Inflammatory macrophage treated with lipopolysaccharide for 4 hours (primary cell): ENCODE data around the gene DYNC1I1.
A peak's percentile ranks its signal among the peaks of the same experiment; 100 is the strongest.

Experiments used
- DNase-seq: peaks from one replicate; pipeline ENCODE4 v3.0.0-alpha.2; 2020

The DYNC1I1 gene

GRCh38 chr7:95772298-95772770 lies at the start of gene DYNC1I1:
Gene DYNC1I1 (plus strand): TSS chr7:95772554. CDS start chr7:95804730, 32,176 bp downstream.
- DNase-seq = peak; percentile 62

GRCh38 chr7:95723583-95724180 lies 48.7 kb upstream of the DYNC1I1 start:
- peak; percentile 12 for DNase-seq

DNA sequence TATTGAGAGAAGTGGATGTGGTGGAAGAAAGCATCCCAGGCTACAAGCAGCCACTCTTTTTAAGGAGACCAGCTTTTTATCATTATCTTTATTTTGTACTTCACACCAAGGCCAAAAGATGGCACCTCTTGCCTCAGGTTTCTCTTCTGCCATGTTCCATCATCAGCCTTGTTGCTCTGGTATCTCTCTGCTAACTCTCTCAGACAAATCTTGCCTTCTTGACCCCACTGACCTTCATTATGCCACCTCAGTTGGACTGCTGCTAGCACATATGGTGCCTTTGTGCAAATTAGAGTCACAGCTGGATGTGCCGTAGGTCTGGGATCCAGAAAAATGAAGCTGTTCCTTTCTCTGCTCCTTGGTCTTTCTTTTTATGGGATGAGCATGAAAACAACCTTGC lies 47.1 kb upstream of the DYNC1I1 start:
- DNase-seq = no peak

- no peak for DNase-seq
Observed at GRCh38 chr7:95730493-95731280, 41.7 kb upstream of the DYNC1I1 start.

DNA sequence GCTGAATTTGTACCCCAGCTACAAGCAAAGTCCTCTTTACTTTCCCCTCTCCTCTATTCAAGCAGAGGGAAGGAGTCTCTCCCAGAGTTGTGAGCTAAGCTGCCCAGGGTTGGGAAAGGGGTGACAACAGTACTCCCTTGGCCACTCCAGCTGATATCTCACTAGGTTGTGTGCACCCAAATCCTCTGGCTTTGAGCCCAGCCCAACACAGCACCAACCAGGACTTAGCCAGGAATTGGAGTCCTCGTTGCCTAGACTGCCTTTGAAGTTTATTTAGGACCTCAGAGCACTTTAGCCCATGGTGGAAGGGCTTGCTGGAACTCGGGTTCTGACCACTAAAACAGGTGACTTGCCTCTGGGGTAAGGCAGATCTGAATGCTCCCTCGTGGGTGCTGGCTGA lies 35.7 kb upstream of the DYNC1I1 start:
- DNase-seq = no peak

DNA sequence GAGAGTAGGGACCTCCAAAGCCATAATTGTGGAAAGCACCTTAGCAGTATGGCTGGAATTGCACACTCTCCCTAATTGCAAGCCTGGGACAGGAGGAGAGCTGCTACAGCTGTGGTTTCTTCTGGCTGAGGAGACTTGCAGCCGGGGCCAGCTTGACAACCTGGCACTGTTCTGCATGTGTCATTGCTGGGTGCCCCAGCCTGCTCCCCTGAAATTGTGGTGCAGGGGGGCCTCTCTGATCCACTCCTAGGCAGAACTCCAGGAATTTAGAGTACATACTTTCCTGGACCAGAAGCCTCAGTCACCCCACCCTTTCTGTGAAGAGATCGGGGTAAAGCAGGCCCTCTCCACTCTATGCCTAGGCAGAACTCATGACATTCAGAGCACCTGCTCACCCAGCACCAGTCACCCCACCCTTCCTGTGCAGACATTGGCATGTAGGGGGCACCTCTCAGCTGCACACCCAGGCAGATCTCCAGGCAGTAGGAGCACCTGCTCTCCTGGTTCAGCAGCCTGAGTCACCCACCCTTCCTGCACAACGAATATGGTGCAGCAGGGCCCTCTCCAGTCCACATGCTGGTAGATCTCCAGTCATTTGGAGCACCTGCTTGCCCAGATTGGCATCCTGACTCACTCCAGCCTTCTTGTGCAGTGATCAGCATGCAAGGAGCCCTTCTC lies 34.4 kb upstream of the DYNC1I1 start:
- DNase-seq = no peak

DNA sequence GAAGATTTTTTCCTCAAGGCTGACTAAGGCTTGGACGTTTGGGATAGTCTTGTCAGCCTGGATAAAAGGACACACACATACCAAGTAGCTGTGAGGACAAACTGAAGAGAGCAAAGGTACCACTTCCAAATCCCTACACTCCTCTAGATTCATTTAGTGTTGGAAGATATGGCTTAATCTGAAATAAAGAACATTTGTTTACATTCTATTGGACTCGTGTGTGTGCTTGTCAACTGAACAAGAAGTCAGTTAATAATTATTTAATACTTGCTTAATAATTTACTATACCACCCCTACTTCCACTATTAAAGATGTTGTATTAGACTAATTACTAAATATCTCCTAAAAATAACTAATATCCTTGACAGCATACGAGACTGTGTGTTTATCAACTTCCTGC lies 23.3 kb upstream of the DYNC1I1 start:
- no peak for DNase-seq

GRCh38 chr7:95749515-95749914 lies 22.8 kb upstream of the DYNC1I1 start:
- DNase-seq = no peak

- no peak for DNase-seq
Observed at GRCh38 chr7:95753440-95753839, 18.9 kb upstream of the DYNC1I1 start.

GRCh38 chr7:95755277-95755934 lies 16.9 kb upstream of the DYNC1I1 start:
- DNase-seq = no peak

GRCh38 chr7:95758187-95758586 lies 14.2 kb upstream of the DYNC1I1 start:
- no peak for DNase-seq

GRCh38 chr7:95766086-95766485 lies 6.3 kb upstream of the DYNC1I1 start:
- DNase-seq = no peak

GRCh38 chr7:95766657-95767056 lies 5.7 kb upstream of the DYNC1I1 start:
- no peak for DNase-seq

DNA sequence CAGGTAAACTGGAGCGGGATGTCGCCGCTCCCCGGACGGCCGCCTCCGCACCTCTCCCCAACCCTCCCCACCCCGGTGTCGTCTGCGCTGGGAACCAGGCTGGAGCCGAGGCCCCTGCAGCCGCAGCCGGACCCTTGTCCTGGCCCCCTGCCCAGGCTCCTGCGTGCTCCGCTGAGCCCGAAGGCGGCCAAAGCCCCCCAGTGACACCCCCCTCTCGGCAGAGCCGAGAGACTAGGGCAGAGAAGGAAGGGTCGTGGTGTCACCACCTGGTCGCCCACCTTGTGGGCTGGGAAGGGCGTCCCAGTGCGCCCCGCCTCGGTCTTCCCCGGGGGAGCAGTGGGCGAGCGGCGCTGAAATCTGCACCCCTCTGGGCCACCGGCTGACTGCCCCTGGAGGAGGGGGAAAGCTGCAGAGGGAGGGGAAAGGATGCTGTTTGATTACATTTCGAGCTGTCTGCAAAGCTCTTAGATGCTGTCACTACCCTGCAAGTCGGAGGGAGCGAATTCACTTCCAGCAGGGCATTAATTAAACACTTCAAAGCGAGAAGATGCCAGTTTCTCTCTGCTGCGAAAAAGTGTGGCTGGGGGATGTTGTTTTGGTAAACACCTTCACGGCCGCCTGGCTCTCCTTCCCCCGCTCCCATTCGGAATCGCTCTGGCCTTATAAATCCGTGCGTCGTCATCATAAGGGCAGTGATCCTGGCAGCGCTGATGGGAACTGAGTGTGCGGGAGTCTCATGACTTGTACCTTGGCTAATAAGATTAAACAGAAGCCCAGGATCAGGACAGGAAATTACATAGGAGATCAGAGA lies 622 bp downstream of the DYNC1I1 start:
- DNase-seq = no peak

GRCh38 chr7:95776561-95777185 lies 4.3 kb downstream of the DYNC1I1 start:
- DNase-seq = no peak

- DNase-seq = no peak
Observed at GRCh38 chr7:95777269-95777668, 4.9 kb downstream of the DYNC1I1 start.

DNA sequence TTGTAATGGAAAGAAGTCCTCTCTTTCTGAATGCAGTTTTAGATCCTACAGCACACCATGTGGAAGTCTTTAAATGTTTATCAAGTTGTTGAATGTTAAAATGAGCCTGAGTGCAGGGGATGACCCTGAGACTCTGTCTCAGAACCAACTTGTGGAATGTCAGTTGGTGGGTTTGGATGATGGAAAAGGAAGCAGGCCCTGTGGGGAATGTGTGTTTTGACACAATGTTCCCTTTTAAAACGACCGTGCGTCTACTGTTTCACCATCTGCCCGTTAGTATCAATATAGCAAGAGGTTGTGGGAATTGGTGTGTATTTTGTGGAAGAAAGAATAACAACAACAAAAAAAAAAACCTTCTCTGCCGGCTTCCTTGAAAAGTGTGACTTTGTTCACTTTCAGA lies 8.3 kb downstream of the DYNC1I1 start:
- no peak for DNase-seq

DNA sequence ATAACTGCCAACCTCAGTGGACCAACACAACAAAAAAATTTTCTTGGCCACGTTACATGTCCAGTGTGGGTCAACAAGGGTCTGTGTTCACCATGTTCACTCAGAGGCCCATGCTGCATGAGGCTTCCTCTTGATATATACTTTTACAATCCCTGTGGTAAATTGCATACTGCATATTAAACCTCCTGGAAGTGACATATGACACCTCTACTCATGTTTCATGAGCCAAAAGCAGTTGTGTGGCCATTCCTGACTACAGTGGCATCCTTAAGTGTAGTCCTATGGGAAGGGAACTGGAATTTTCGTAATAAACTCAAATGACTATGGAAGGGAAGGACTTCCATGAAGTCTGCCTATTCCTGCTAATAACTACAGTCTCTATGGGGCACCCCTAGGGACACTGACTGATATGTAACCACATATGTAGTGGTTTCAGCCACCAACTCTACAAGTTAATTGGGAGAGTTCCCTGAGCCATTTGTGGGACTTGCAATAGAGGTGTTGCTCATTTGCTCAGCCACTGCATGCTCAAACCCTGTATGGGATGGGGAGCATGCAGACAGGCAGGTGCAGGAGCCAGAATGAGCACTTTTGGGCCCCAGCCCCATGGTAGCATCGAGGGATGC lies 9.7 kb downstream of the DYNC1I1 start:
- DNase-seq = no peak

DNA sequence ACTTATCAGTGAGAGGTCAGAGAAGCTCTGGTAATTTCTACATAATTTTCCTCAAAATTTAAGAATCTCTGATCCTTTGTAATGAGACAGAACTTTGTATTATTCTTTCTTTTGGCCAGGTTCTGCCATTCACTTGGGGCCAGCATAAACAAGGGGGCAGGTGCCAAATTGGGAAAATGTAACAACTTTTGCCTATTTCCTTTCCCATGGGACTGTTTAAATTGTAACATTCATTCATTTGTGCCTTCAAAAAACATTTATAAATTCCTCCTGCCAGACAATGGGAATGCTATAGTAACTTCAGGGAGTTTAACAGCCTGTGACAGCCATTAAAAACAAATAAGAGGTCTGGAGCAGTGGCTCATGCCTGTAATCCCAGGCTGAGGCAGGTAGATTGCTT lies 12.4 kb downstream of the DYNC1I1 start:
- DNase-seq = no peak

- no peak for DNase-seq
Observed at GRCh38 chr7:95788258-95788657, 15.9 kb downstream of the DYNC1I1 start.

DNA sequence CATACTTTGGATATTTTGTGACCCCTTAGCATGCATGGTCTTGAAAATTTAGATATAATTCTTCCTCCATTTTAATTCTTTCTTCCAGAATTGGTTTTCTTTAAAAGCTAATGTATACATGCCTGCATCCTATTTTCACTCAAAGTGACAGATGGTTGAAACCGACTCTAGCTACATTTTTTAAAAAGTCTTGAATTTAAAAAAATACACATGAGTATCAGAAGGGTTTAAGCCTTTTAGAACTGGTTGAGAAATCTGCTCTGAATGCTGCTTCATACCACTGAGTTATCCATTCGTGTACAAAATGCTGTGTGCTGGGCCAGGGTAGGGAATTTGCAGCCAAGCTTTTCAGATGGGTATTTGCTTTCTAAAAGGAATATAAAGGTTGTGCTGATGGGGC lies 16.5 kb downstream of the DYNC1I1 start:
- no peak for DNase-seq

GRCh38 chr7:95793658-95794057 lies 21.3 kb downstream of the DYNC1I1 start:
- no peak for DNase-seq
